GM12865 (cell line): ENCODE measurements around the gene PRSS33.

Source experiments
- DNase-seq: peaks from one replicate; pipeline ENCODE4 v3.0.0; 2010; ENCODE audit warnings: low read depth
- H3K4me3 ChIP-seq: 2 replicates; pipeline ENCODE4 v1.5.1; 2011; ENCODE audit warnings: mild to moderate bottlenecking, low read depth, low read length, control low read depth
- TF ChIP-seq, protein P1 (sequence below): IDR thresholded peaks from 2 replicates; pipeline ENCODE4 v1.5.1; 2011; ENCODE audit warnings: low read length, control low read depth, low read depth, inconsistent platforms; ENCODE audit not compliant: insufficient read depth; ENCODE audit errors: missing control alignments

PRSS33 gene

DNA sequence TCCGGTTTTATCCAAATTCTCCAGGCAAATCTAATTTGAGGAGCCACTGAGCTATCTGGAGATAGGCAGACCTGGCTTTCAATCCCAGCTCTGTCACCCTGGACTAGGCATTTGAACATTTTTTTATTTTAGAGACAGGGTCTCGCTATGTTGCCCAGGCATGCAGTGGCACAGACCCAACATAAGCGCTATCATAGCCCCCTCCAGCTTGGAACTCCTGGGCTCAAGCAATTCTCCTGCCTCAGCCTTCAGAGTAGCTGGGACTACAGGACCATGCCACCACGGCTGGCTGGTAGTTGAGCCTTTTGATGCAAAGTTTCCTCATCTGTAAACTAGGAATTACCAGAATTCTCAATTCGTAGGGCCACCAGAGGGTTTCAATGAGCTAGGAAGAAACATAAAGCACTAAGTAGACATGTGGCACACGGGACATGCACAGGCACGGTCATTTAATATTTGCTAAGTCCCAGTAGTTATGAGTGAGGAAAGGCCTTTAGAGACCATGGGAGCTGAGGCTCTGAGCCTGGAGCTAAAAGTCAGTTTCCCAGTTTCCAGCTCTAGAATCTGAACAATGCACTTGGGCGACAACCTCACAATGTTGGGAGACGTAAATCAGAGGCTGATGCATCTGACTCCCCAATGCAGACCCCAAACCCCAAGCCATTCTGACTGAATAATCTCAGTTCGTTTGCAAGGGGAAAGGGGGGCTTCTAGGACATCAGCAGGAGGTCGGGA, 11.4 kb downstream of the PRSS33 start:
- H3K4me3 ChIP-seq: peak overlapping the region; percentile 82
- no peak for DNase-seq
- TF ChIP-seq, protein P1, sequence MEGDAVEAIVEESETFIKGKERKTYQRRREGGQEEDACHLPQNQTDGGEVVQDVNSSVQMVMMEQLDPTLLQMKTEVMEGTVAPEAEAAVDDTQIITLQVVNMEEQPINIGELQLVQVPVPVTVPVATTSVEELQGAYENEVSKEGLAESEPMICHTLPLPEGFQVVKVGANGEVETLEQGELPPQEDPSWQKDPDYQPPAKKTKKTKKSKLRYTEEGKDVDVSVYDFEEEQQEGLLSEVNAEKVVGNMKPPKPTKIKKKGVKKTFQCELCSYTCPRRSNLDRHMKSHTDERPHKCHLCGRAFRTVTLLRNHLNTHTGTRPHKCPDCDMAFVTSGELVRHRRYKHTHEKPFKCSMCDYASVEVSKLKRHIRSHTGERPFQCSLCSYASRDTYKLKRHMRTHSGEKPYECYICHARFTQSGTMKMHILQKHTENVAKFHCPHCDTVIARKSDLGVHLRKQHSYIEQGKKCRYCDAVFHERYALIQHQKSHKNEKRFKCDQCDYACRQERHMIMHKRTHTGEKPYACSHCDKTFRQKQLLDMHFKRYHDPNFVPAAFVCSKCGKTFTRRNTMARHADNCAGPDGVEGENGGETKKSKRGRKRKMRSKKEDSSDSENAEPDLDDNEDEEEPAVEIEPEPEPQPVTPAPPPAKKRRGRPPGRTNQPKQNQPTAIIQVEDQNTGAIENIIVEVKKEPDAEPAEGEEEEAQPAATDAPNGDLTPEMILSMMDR: no peak

DNA sequence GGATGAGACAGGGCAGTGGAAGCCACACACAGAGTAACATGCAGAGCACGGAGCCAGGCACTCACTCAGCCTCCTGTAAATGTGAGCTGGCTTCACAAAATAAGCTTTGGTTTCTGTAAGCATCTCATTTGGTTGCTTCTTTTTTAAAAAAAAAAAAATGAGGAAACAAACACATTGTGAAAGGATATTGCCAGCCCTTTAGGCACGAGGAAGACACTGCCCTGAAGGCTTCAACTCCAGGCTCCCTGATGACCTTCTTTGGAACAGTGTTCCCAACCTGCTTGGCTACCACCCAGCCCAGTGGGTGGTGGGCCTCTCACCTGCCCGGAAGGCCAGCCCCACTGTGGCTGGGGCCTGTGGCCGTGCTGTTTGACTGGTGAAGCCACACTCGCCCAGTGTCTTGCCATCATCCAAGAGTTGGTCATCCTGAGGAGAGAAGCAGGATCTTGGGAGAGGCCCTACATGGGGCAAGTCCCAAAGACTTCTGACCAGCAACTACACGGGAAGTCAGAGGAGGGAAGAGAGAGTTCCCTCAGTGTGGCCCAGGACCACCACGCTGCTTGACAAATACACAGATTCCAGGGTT, 12.1 kb downstream of the PRSS33 start:
- no peak overlapping the region for H3K4me3 ChIP-seq
- no peak for DNase-seq
- TF ChIP-seq, protein P1: no peak

DNA sequence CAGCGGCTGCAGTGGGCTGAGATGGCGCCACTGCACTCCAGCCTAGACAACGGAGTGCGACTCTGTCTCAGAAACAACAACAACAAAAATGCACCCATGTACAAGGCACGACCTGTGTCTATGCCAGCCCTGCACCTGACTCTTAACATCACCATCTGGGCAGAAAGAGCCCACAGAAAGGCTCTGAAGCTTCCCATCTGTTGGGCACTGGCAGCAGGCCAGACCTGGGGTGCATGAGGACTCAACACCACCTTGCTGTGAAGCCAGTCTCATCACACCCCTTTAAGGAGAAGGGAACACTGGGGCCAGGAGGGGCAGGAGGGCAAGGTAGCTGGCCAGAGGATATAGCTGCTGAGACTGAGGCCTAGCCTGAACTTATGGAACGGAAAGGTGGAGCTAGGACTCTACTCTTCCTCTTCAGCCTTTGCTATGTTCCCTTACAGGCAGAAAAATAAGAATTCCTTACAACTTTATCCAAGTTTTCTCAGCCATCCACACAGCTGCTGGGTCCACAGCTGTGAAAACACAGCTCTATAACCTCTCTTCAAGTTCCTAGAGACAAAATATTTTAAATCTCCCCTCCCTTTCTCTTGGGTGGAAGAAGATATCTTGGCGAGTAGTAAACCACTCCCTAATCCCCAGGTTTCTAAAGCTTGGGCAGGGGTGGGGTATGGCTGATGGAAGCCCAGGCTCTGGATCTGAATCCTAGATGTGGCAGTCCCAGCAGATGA, 13.0 kb downstream of the PRSS33 start:
- no peak for DNase-seq
- H3K4me3 ChIP-seq: no peak overlapping the region
- TF ChIP-seq, protein P1: no peak

DNA sequence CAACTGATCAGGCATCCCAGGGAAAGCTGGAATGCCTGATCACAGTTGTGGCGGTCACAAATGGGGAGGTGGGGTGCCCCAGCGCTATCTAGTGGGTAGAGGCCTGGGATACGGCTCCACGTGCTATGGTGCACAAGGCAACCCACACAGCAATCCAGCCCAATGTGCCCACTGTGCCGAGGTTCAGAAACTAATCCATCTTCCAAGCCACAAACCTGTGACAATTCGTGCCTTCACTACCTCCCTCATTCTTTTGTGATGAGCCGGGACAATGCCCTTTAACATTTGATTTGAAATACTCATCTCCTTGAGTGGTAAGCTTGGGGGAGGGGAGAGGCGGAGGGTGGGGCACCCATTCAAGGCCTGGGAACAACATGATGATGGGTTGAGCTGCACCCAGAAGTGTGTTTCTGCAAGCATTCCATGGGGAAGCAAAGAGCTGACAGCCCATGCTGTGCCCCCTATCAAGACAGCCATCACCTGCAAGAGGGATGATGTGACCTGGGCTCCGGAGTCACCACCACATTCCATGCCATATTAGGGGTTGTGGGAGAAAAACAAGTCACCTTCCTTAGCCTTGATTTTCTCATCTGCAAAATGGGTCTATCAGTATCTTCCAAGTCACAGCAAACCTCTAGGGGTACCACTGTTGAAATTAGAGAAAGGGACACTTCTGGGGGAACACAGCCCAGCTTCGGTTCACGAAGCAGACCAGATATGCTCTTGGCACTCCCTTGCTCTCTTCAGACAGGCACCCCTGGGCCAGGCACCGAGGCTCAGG, 14.0 kb downstream of the PRSS33 start:
- TF ChIP-seq, protein P1: no peak
- no peak for DNase-seq
- H3K4me3 ChIP-seq: no peak overlapping the region

DNA sequence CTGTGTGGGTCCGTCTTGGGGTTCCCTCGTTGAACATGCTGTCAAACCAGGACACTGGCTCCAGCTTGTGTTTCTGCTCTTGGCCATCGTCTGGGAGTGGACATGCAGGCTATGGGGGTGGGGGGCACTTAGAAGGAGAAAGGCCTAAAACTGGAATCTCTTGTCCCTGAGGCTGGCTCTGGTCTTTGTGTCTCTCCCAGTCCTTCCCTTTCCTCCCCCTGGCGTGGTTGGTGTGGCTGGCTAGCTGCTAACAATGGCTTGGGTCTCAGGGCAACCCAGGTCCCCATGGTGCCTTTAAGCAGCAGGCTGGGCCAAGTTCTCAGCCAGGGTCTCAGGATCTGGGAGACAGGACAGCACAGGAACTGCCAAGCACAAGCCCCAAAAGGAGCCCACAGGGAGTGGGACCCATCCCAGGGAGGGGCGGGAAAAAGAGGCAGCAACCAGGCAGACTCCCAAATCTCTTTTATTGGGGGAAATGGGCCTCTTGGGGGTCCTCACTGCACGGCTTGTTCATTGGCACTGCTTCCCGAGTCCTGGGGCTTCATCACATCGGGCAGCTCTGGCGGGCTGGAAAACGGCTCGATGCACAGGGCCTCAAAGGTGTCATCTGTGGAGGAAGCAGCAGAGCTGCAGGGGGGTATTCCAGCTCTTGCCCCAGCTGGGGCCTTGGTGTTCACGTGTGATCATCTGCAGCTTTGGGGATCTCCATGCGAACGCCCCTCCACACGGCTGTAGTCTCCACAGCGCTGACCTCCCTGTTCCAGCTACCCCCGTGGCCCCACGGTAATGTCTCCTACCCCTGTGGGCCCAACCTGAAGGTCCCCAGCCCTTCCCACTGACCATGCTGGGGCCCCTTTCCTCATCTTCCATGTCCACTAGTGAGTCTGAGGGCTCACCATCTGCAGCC, 15.6 kb downstream of the PRSS33 start:
- no peak for DNase-seq
- H3K4me3 ChIP-seq: no peak overlapping the region
- TF ChIP-seq, protein P1: no peak
